Thymus (tissue), 11 donors: ENCODE data around the gene METTL21C. TPM values are rescaled to one million over a fixed set of nuclear protein-coding genes. Genes with fewer than 3 reads are reported as not detected.

Experiments used
- DNase-seq, 9 donors: peaks; one replicate each; pipeline ENCODE4 v3.0.0-alpha.2; 2013; ENCODE audit warnings: low spot score in 9 of 9, low read depth in 6 of 9, missing footprints in 1 of 9
- H3K27ac ChIP-seq, 2 donors: one replicate each; pipeline ENCODE4 v1.5.1; 2013; ENCODE audit warnings: control low read depth in 1 of 2, low read depth in 1 of 2, low read length in 1 of 2, mild to moderate bottlenecking in 1 of 2, moderate library complexity in 1 of 2
- H3K27me3 ChIP-seq, 2 donors: one replicate each; pipeline ENCODE4 v1.5.1; 2013; ENCODE audit warnings: low read length in 1 of 2; ENCODE audit not compliant: control insufficient read depth in 2 of 2, insufficient read depth in 1 of 2
- H3K36me3 ChIP-seq, 2 donors: one replicate each; pipeline ENCODE4 v1.5.1; 2013; ENCODE audit warnings: low read length in 1 of 2, mild to moderate bottlenecking in 1 of 2, moderate library complexity in 1 of 2; ENCODE audit not compliant: control insufficient read depth in 2 of 2, insufficient read depth in 2 of 2
- H3K4me1 ChIP-seq, 2 donors: one replicate each; pipeline ENCODE4 v1.5.1; 2013; ENCODE audit warnings: low read length in 2 of 2; ENCODE audit not compliant: control insufficient read depth in 2 of 2, insufficient read depth in 2 of 2
- H3K4me3 ChIP-seq, 2 donors: one replicate each; pipeline ENCODE4 v1.5.1; 2013; ENCODE audit warnings: low read length in 2 of 2, control low read depth in 1 of 2, mild to moderate bottlenecking in 1 of 2
- H3K9me3 ChIP-seq, 2 donors: one replicate each; pipeline ENCODE4 v1.5.1; 2013; ENCODE audit warnings: low read length in 1 of 2, mild to moderate bottlenecking in 1 of 2; ENCODE audit not compliant: control insufficient read depth in 2 of 2, insufficient read depth in 1 of 2
- WGBS: extraction: QIAGEN DNeasy Blood & Tissue Kit; methylation state at CpG from one replicate; pipeline ENCODE4 v1.1.7; 2013; 5-methylcytosine and 5-hydroxymethylcytosine counted together
- polyA plus RNA-seq: library from polyadenylated mRNA; stranded (reverse); fragments of 200-250 nt; gene quantifications from one replicate; pipeline ENCODE4 v1.2.3, GENCODE V29; 2013
- total RNA-seq: library from RNA; stranded (reverse); fragments of 120-200 nt; gene quantifications from one replicate; pipeline ENCODE4 v1.2.4, GENCODE V29; 2013
- donor health status: healthy.

The METTL21C gene
- total and polyA plus RNA-seq, 2 donors, result 0.09 TPM; not detected in 1

GRCh38 chr13:102700088-102701031 lies 5.5 kb upstream of the METTL21C start:
- Histone ChIP-seq H3K4me3 (no peak overlapping the region), H3K36me3 (no peaks in the 10 kb centered on the region), H3K9me3 (no peaks in the 10 kb centered on the region), H3K4me1 (no peaks in the 10 kb centered on the region), H3K27ac (peak overlapping the region; percentile 4 to 46), H3K27me3 (no peaks in the 10 kb centered on the region)
- WGBS, result 92% methylated on average over 14 of the region's 14 CpGs
- no peak for DNase-seq

- Histone ChIP-seq H3K4me3 (no peak overlapping the region), H3K9me3 (no peaks in the 10 kb centered on the region), H3K36me3 (no peaks in the 10 kb centered on the region), H3K27me3 (no peaks in the 10 kb centered on the region), H3K4me1 (no peaks in the 10 kb centered on the region), H3K27ac (peak overlapping the region in 1 of 2 donors; percentile 9)
- DNase-seq, result no peak
- WGBS, result 95% methylated on average over 3 of the region's 3 CpGs
Observed at GRCh38 chr13:102699504-102699903, 4.7 kb upstream of the METTL21C start.

DNA sequence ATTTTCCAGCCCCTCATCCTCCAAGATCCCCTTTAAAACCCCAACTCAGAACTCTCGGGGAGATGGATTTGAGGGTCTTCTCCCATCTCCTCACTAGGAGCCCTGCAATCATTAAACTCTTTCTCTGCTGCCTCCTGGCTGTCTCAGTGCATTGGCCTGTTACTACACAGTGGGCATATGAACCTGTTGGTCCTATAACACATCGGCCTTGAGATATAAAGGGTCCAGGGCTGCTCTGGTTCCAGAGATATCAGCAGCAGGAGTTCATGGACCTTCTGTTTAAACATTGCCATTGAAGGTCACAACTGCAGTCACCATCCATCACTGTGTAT lies 3.8 kb upstream of the METTL21C start:
- Histone ChIP-seq H3K9me3 (no peaks in the 10 kb centered on the region), H3K27me3 (peaks cover 0 to 2% of the 10 kb centered on the region in 2 donors), H3K36me3 (no peaks in the 10 kb centered on the region), H3K27ac (no peak overlapping the region), H3K4me3 (no peak overlapping the region), H3K4me1 (no peaks in the 10 kb centered on the region)
- no peak for DNase-seq
- 96% methylated on average over 2 of the region's 2 CpGs for WGBS

DNA sequence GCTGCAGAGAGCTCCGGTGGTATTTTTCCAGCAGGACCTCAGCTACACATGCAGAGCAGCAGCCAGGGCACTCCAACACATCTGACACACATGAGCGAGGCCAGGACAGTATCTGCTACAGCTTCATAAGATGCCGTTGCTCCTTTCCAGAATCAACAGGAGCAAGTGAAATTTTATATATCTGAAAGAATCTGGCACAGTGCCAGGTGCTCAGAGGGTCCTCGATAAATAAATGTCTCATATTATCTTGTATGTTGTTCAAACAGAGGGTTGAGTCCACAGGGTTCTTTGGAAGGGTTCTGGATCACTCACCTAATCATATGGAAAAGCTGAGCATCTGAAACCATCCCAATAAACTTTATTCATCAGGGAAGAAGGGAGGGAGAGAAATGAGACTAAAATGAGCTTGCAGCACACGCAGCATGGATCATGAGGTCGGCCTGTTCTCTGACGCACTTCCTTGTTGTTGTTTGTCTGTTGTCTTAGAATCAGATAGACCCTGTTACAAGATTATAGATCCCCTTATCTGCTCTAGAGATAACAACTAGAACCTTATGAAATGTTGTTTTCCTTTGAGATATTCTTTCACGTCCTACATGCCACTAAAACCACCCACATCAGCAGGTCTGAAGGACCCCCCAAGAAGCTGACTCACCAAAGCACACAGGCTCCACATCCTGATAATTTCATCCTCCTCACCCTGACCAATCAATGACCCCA lies 3.2 kb upstream of the METTL21C start:
- Histone ChIP-seq H3K4me3 (no peak overlapping the region), H3K36me3 (no peaks in the 10 kb centered on the region), H3K4me1 (no peaks in the 10 kb centered on the region), H3K9me3 (no peaks in the 10 kb centered on the region), H3K27ac (no peak overlapping the region), H3K27me3 (peaks cover 0 to 5% of the 10 kb centered on the region in 2 donors)
- WGBS, result 95% methylated on average over 8 of the region's 8 CpGs
- no peak for DNase-seq

DNA sequence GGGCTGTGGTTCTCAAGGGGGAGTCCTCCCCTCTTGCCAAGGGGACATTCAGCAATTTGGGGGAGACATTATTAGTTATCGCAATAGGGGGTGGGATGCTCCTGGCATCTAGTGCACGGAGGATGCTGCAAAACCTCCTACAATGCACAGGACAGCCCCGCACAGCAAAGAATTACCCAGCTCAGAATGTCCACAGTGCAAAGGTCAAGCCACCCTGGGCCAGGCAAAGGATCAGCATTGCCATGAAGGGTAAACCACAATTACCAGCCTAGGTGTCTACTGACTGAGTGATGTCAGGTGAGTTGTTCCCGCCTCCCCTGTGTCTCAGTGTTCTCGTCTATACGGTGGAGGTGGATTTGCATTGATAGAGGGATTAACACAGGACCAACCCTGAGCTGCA lies 2.4 kb upstream of the METTL21C start:
- Histone ChIP-seq H3K36me3 (no peaks in the 10 kb centered on the region), H3K4me1 (no peaks in the 10 kb centered on the region), H3K27me3 (peaks cover 0 to 10% of the 10 kb centered on the region in 2 donors), H3K9me3 (no peaks in the 10 kb centered on the region), H3K27ac (no peak overlapping the region), H3K4me3 (no peak overlapping the region)
- WGBS, result 88% methylated on average over 6 of the region's 6 CpGs
- DNase-seq, result no peak

DNA sequence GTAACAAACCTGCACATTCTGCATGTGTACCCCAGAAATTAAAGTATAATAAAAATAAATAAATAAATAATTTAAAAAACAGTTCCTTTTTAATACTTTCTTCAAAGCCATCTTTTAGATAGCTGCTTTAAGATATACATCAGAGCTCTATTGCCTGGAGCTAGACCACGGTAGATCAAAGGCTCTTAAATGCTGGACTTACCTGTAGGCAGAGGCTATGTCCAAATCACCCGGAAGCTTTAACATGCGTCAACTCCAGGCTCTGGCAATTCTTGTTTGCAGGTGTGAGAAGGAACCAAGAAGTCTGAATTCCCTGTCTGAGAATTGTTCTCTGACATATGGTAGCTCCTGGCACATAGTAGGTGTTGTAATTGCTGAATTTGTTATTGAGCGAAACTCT lies 1.6 kb upstream of the METTL21C start:
- Histone ChIP-seq H3K9me3 (no peaks in the 10 kb centered on the region), H3K36me3 (no peaks in the 10 kb centered on the region), H3K27me3 (peaks cover 0 to 18% of the 10 kb centered on the region in 2 donors), H3K4me3 (no peak overlapping the region), H3K27ac (no peak overlapping the region), H3K4me1 (no peaks in the 10 kb centered on the region)
- WGBS, result 94% methylated on average over 4 of the region's 4 CpGs
- DNase-seq, result no peak

GRCh38 chr13:102693776-102694175 lies 1.1 kb downstream of the METTL21C start:
- no peaks in the 10 kb centered on the region for H3K36me3 ChIP-seq
- H3K27ac ChIP-seq, result no peak overlapping the region
- peaks cover 0 to 21% of the 10 kb centered on the region in 2 donors for H3K27me3 ChIP-seq
- WGBS, result 93% methylated on average over 2 of the region's 2 CpGs
- DNase-seq, result no peak
- H3K4me1 ChIP-seq, result no peaks in the 10 kb centered on the region
- no peaks in the 10 kb centered on the region for H3K9me3 ChIP-seq
- H3K4me3 ChIP-seq, result no peak overlapping the region

DNA sequence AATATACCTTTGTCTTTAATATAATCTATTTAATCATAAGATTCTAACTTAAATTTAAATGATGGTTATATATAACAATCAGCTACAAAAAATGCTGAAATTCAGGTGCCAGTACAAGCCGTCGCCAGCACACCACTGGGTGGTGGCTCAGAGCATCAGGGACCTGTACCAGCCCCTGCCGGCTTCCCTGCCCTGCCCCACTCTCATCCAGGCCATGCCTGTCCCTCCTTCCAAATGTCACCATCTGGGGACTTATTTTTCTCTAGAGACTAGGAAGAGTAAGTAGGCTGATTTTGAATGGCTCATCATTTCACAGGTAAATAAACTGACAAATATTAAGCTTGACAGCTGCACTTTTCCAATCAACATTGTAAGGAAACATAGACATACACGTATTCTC lies 1.6 kb downstream of the METTL21C start:
- no peaks in the 10 kb centered on the region for H3K36me3 ChIP-seq
- H3K27ac ChIP-seq, result no peak overlapping the region
- peaks cover 0 to 22% of the 10 kb centered on the region in 2 donors for H3K27me3 ChIP-seq
- H3K4me1 ChIP-seq, result no peaks in the 10 kb centered on the region
- H3K4me3 ChIP-seq, result no peak overlapping the region
- WGBS, result 97% methylated on average over 4 of the region's 4 CpGs
- no peak for DNase-seq
- H3K9me3 ChIP-seq, result no peaks in the 10 kb centered on the region

GRCh38 chr13:102692491-102692826 lies 2.4 kb downstream of the METTL21C start:
- 98% methylated on average over 2 of the region's 2 CpGs for WGBS

More at GRCh38 chr13:102692491-102692826, 2.4 kb downstream of the METTL21C start:
- H3K36me3 ChIP-seq, result no peaks in the 10 kb centered on the region
- DNase-seq, result no peak
- no peaks in the 10 kb centered on the region for H3K4me1 ChIP-seq
- peaks cover 0 to 23% of the 10 kb centered on the region in 2 donors for H3K27me3 ChIP-seq
- H3K27ac ChIP-seq, result no peak overlapping the region
- no peak overlapping the region for H3K4me3 ChIP-seq
- no peaks in the 10 kb centered on the region for H3K9me3 ChIP-seq
